Upper lobe of left lung (tissue), 6 donors: ENCODE measurements around the gene SLC25A45. TPM values are rescaled to one million over a fixed set of nuclear protein-coding genes. Genes with fewer than 3 reads are reported as not detected.

Source experiments
- ATAC-seq, 2 donors: fragments of 200-7000 bp; cut with Tn5 transposase; one replicate each; pipeline ENCODE4 v1.9.1; 2022; ENCODE audit warnings: mild to moderate bottlenecking in 2 of 2, moderate library complexity in 2 of 2; ENCODE audit not compliant: low FRiP score in 2 of 2
- DNase-seq, 2 donors: peaks; one replicate each; pipeline ENCODE4 v3.0.0-alpha.2; 2019 to 2020
- H3K27ac ChIP-seq, 4 donors: fragments of 200-600 bp; sonication (generic); one replicate each; pipeline ENCODE4 v1.5.1; 2016 to 2019
- H3K27me3 ChIP-seq, 4 donors: fragments of 200-600 bp; sonication (generic); one replicate each; pipeline ENCODE4 v1.5.1; 2017 to 2019
- H3K36me3 ChIP-seq, 4 donors: fragments of 200-600 bp; sonication (generic); one replicate each; pipeline ENCODE4 v1.5.1; 2016 to 2019
- H3K4me1 ChIP-seq, 4 donors: fragments of 200-600 bp; sonication (generic); one replicate each; pipeline ENCODE4 v1.5.1; 2018 to 2019
- H3K4me3 ChIP-seq, 4 donors: fragments of 200-600 bp; sonication (generic); one replicate each; pipeline ENCODE4 v1.5.1; 2017 to 2019; ENCODE audit warnings: mild to moderate bottlenecking in 2 of 4, moderate library complexity in 1 of 4
- H3K9me3 ChIP-seq, 4 donors: fragments of 200-600 bp; sonication (generic); one replicate each; pipeline ENCODE4 v1.5.1; 2018 to 2019
- EP300 ChIP-seq, 4 donors: sonication (generic); formaldehyde crosslinking; IDR thresholded peaks; one replicate each; pipeline ENCODE4 v1.5.1; 2017; ENCODE audit warnings: antibody characterized with exemption in 4 of 4, control low read depth in 2 of 4
- POLR2A ChIP-seq, 4 donors: fragments of 450-650 bp; IDR thresholded peaks; one replicate each; pipeline ENCODE4 v1.5.1; 2016 to 2017; ENCODE audit warnings: antibody characterized with exemption in 4 of 4, mild to moderate bottlenecking in 2 of 4
- POLR2AphosphoS5 ChIP-seq, 2 donors: sonication (generic); formaldehyde crosslinking; IDR thresholded peaks; one replicate each; pipeline ENCODE4 v1.5.1; 2017; ENCODE audit warnings: antibody characterized with exemption in 2 of 2
- WGBS, 2 donors: methylation state at CpG; one replicate each; pipeline ENCODE4 v1.1.5; 2017 to 2018; 5-methylcytosine and 5-hydroxymethylcytosine counted together
- total RNA-seq, 6 donors: library from RNA; depleted of rRNA in 4 of 6; stranded (reverse); fragments of >200 nt in 4 of 6; gene quantifications; one replicate each; pipeline versions ENCODE4 v1.1.0 to v1.2.1, GENCODE V29; 2016 to 2021
- TF ChIP-seq, protein P1 (sequence below), 6 experiments: fragments of 450-650 bp in 4 of 6; fragments of 200-600 bp in 2 of 6; sonication (generic) in 2 of 6; IDR thresholded peaks; one replicate each; pipeline ENCODE4 v1.5.1; 2016 to 2019; ENCODE audit warnings: antibody characterized with exemption in 6 of 6
- donor health status: DM: no; HTN: no; CAD: no; lungs with moderate emphysema.
- donor health status: DM: no; HTN: yes; CAD: no; lungs with severe emphysema.

The SLC25A45 gene
- total RNA-seq, 6 donors from 2014 or later, result 5.5 to 40.8 (median 19.4) TPM

DNA sequence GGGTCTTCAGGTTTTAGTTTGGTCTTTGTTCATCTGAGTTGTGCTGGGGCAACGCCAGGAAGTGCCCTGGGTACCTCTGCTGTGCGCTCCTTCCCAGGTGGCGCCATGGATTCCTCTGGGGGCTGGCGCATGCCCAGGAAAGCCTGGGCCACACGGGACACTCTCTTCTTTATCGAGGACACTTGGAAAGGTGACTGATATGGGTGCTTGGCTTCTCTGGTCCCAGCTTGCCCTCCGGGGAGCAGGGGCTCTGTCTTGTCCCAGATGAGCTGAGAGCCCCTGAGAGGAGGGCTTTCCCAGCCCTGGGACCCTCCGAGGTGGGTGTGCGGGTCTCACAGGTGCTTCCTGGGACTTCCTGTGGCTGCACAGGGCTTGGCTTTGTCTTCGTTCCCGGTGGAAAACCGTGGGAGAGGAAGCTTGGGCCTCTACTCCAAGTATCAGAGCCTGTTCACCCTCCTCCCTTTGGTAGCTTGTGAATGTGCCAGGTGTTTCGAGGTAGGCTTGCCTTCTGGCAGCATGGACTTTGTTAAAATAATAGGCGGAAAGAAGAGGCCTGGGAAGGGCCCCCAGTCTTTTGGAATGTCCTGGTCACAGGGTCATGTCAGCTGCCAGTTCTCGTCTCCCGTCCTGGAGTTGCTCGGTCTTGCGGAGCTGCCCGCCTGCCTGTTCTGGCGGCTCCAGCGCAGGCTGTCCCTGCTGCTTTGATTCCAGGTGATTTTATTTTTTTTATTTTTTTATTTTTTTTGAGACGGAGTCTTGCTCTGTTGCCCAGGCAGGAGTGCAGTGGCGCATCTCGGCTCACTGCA, 30.0 kb upstream of the SLC25A45 start:
- ATAC-seq, result no peak
- Histone ChIP-seq H3K27ac (no peak overlapping the region), H3K4me1 (peaks cover 15 to 21% (median 17%) of the 10 kb centered on the region in 4 donors), H3K36me3 (peaks cover 0 to 58% (median 41%) of the 10 kb centered on the region in 4 donors), H3K4me3 (no peak overlapping the region), H3K27me3 (no peaks in the 10 kb centered on the region), H3K9me3 (no peaks in the 10 kb centered on the region)
- TF ChIP-seq POLR2A (IDR thresholded peaks at IDR 0.05), result no peak
- no peak for TF ChIP-seq POLR2AphosphoS5 (IDR thresholded peaks at IDR 0.05)
- 83 to 90% methylated on average over 15 to 23 of the region's 24 CpGs for WGBS, 2 donors
- peak in 1 of 2 donors; percentile 53 for DNase-seq

DNA sequence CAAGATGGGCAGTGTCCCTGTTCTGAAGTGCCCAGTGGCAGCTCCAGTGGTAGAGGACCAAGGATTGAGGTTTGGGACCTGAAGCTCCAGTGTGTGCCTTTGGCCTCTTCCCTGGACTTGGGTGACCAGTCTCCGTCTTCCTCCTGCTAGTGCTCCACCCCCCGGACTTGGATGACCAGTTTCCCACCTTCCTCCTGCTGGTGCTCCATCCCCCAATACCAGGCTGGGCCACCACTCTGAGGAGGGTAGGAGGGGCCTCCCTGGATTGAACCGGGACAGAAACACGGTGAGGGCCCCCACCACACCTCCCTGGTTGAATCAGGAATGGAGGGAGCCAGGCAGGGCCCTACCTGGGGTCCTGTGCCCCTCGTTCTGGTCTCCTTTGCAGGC, 29.2 kb upstream of the SLC25A45 start:
- TF ChIP-seq POLR2AphosphoS5 (IDR thresholded peaks at IDR 0.05), result no peak
- TF ChIP-seq EP300 (IDR thresholded peaks at IDR 0.05), result no peak
- TF ChIP-seq, protein P1, sequence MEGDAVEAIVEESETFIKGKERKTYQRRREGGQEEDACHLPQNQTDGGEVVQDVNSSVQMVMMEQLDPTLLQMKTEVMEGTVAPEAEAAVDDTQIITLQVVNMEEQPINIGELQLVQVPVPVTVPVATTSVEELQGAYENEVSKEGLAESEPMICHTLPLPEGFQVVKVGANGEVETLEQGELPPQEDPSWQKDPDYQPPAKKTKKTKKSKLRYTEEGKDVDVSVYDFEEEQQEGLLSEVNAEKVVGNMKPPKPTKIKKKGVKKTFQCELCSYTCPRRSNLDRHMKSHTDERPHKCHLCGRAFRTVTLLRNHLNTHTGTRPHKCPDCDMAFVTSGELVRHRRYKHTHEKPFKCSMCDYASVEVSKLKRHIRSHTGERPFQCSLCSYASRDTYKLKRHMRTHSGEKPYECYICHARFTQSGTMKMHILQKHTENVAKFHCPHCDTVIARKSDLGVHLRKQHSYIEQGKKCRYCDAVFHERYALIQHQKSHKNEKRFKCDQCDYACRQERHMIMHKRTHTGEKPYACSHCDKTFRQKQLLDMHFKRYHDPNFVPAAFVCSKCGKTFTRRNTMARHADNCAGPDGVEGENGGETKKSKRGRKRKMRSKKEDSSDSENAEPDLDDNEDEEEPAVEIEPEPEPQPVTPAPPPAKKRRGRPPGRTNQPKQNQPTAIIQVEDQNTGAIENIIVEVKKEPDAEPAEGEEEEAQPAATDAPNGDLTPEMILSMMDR (IDR thresholded peaks at IDR 0.05), result no peak
- TF ChIP-seq POLR2A (IDR thresholded peaks at IDR 0.05), result no peak
- Histone ChIP-seq H3K27ac (no peak overlapping the region), H3K4me3 (no peak overlapping the region), H3K4me1 (peaks cover 7 to 13% (median 9%) of the 10 kb centered on the region in 4 donors), H3K27me3 (no peaks in the 10 kb centered on the region), H3K36me3 (peaks cover 0 to 66% (median 45%) of the 10 kb centered on the region in 4 donors), H3K9me3 (no peaks in the 10 kb centered on the region)
- ATAC-seq, result no peak
- DNase-seq, result no peak
- 83 to 88% methylated on average over 1 to 5 of the region's 5 CpGs for WGBS, 2 donors

DNA sequence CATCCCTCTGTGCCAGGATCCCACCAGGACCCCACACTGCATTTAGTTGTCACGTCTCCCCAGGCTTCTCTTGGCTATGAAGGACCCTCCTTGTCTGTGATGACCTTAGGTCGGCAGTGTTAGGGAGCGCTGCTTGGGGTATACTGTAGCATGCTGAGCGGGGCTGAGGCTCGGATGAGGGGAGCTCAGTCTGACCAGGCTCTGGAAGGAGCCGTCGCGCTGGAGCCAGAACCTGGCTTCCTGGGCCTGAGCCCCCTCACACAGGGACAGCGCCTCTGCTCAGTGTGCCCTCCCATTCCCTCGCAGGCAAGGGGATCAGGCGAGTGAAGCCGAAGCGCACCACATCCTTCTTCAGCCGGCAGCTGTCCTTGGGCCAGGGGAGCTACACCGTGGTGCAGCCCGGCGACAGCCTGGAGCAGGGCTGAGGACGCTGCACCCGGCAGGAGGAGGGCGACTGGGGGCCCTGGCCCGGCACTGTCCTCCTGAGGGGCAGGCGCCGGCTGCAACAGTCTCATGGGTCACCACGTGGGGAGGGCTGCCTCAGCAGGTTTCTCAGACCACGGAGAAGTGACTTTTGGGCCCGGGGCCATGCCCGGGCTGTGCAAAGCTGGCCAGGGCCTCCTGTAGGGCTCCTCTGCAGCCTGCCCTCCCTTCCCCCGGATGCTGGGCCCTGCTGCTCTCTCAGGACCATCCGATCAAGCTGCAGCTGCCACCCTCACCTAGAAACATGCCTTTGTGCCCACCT, 28.7 kb upstream of the SLC25A45 start:
- no peak overlapping the region for H3K27ac ChIP-seq
- H3K4me1 ChIP-seq, result peaks cover 2 to 7% (median 4%) of the 10 kb centered on the region in 4 donors
- H3K4me3 ChIP-seq, result no peak overlapping the region
- no peaks in the 10 kb centered on the region for H3K9me3 ChIP-seq
- TF ChIP-seq EP300 (IDR thresholded peaks at IDR 0.05) (no peak), POLR2A (IDR thresholded peaks at IDR 0.05) (no peak), POLR2AphosphoS5 (IDR thresholded peaks at IDR 0.05) (no peak)
- TF ChIP-seq, protein P1 (IDR thresholded peaks at IDR 0.05), result no peak
- H3K27me3 ChIP-seq, result no peaks in the 10 kb centered on the region
- 90 to 96% methylated on average over 7 to 29 of the region's 29 CpGs for WGBS, 2 donors
- no peak for ATAC-seq
- peak in 1 of 2 donors; percentile 73 for DNase-seq
- H3K36me3 ChIP-seq, result peaks cover 0 to 71% (median 51%) of the 10 kb centered on the region in 4 donors

DNA sequence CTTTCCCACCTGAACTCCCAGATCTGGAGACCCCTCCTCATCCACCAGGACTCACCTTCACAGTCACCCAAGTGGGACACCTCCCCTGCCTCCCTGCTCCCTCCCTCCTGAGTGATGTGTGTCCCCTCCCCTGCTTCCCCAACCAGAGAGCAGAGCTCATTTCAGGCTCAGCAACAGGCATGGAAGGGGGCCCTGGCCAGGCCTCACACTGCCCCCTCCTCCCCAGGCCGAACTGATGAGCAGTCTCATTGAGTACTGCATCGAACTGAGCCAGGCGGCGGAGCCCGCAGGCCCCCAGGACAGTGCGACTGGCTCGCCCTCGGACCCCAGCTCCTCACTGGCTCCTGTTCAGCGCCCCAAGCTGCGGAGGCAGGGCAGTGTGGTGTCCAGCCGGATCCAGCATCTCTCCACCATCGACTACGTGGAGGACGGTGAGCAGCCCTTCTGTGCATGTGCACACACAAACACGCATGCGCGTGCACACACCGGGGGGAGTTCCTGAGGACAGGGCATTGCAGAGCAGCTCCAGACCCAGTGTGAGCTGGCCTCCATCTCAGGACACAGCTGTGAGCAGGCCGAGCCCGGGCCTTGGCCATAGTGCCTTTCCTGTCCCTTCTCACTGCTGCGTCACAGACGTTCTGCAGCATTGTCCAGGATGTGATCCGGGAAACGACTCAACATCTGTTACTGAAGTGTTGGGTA, 22.3 kb upstream of the SLC25A45 start:
- WGBS, 2 donors, result 83 to 89% methylated on average over 6 to 16 of the region's 24 CpGs
- H3K27me3 ChIP-seq, result no peaks in the 10 kb centered on the region
- ATAC-seq (peak; percentile 18 to 54), DNase-seq (peak in 1 of 2 donors; percentile 62)
- peaks cover 0 to 9% (median 4%) of the 10 kb centered on the region in 4 donors for H3K4me1 ChIP-seq
- peaks cover 20 to 98% (median 72%) of the 10 kb centered on the region in 4 donors for H3K36me3 ChIP-seq
- no peaks in the 10 kb centered on the region for H3K9me3 ChIP-seq
- no peak overlapping the region for H3K4me3 ChIP-seq
- H3K27ac ChIP-seq, result no peak overlapping the region
- TF ChIP-seq POLR2A (IDR thresholded peaks at IDR 0.05), result no peak
- TF ChIP-seq, protein P1 (IDR thresholded peaks at IDR 0.05), result no peak
- TF ChIP-seq POLR2AphosphoS5 (IDR thresholded peaks at IDR 0.05), result no peak
- TF ChIP-seq EP300 (IDR thresholded peaks at IDR 0.05), result no peak
